Breast epithelium (tissue), 3 donors: ENCODE data around the gene NR4A1.

Source experiments
- CTCF ChIP-seq, 3 donors: fragments of 450-650 bp; IDR thresholded peaks; one replicate each; pipeline ENCODE4 v1.5.1; 2016 to 2017; ENCODE audit warnings: antibody characterized with exemption in 3 of 3, mild to moderate bottlenecking in 3 of 3, moderate library complexity in 3 of 3
- POLR2A ChIP-seq: fragments of 450-650 bp; IDR thresholded peaks from one replicate; pipeline ENCODE4 v1.6.1; 2016; ENCODE audit warnings: antibody characterized with exemption, mild to moderate bottlenecking, moderate library complexity
- POLR2AphosphoS5 ChIP-seq, 3 donors: sonication (generic); formaldehyde crosslinking; IDR thresholded peaks; one replicate each; pipeline ENCODE4 v1.6.1; 2017; ENCODE audit warnings: antibody characterized with exemption in 3 of 3

- peak in 2 of 3 donors; percentile 51 to 72 for TF ChIP-seq POLR2AphosphoS5 (IDR thresholded peaks at IDR 0.05)
- no peak for TF ChIP-seq POLR2A
- no peak for TF ChIP-seq CTCF (IDR thresholded peaks at IDR 0.05)
These were observed 13.9 kb upstream of the NR4A1 start for GRCh38 chr12:52037248-52037861.
